Measurements from ENCODE around the gene NEDD8. TPM values are rescaled to one million over a fixed set of nuclear protein-coding genes. Genes with fewer than 3 reads are reported as not detected.

NEDD8 gene
- total RNA-seq, 1 experiment from 2014 or later, result 330 TPM

DNA sequence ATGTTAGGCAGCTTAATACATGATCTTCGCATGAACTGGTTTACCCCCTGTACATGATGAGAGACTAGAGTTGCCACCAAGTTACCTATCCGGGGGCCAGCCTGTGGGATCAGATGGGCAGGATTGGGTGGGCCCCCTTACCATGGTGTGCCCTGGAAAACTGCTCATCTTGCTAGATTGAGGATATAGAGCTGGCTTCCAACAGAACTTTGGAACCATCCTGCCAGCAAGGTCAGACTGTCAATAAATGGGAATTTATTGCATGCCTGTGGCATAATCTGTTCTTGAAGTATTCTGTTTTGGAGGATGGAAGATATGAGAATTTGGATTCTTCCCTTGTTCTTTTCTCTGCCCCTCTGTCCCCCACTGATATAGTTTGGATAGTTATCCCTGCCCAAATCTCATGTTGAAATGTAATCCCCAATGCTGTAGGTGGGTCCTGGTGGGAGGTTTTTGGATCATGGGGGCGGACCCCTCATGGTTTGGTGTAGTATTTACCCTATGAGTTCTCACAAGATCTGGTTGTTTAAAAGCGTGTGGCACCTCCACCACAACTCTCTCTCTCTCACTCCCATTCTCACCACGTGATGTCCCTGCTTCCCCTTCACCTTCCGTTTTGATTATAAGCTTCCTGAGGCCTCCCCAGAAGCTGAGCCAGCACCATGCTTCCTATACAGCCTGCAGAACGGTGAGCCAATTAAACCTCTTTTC is 33.2 kb downstream of the NEDD8 start:
- CTCF ChIA-PET, result interaction anchor here (0.6 kb wide), 1 partner anchor 47 kb away, joined by 5 read pairs; no protein-coding TSS in a partner anchor

GRCh38 chr14:24197056-24197450 is 35.1 kb downstream of the NEDD8 start:
- BruUV-seq (replicated peaks), result no TSS peak
- Histone ChIP-seq H3K4me1 (ENCODE audit: insufficient read depth, low read length) (peaks cover 9% of the 10 kb centered on the region), H3K4me3 (ENCODE audit: low read length) (0 out of 2 replicates have a peak overlapping the region, but pooled peaks have one; percentile 86), H3K9ac (ENCODE audit: low read length) (no peak overlapping the region; the same call in 1 of the 2 replicates), H3K79me2 (ENCODE audit: low read length) (peaks cover 50% of the 10 kb centered on the region), H3K9me2 (replicated peaks; ENCODE audit: low read length) (no peaks in the 10 kb centered on the region), H3K9me3 (ENCODE audit: low read length) (no peaks in the 10 kb centered on the region), H3K4me2 (ENCODE audit: low read length) (peak overlapping the region; percentile 97), H3K27me3 (ENCODE audit: low read length) (no peaks in the 10 kb centered on the region), H3K27ac (ENCODE audit: low read length) (no peak overlapping the region), H4K20me1 (ENCODE audit: low read length) (no peaks in the 10 kb centered on the region), H2AFZ (ENCODE audit: low read length) (no peak overlapping the region), H3K36me3 (ENCODE audit: low read depth, low read length) (peaks cover 14% of the 10 kb centered on the region), H3F3A (ENCODE audit: low read length, unreplicated experiment) (no peaks in the 10 kb centered on the region)
- ATAC-seq (no peak), DNase-seq (no peak)
- CTCF ChIA-PET, result no interaction called here
- intact Hi-C loops (cut with micrococcal nuclease), result loop anchor here (2.0 kb wide), 1 partner anchor 16 kb away; the partner anchor contains the start of gene CHMP4A
- TF ChIP-seq, protein P1, sequence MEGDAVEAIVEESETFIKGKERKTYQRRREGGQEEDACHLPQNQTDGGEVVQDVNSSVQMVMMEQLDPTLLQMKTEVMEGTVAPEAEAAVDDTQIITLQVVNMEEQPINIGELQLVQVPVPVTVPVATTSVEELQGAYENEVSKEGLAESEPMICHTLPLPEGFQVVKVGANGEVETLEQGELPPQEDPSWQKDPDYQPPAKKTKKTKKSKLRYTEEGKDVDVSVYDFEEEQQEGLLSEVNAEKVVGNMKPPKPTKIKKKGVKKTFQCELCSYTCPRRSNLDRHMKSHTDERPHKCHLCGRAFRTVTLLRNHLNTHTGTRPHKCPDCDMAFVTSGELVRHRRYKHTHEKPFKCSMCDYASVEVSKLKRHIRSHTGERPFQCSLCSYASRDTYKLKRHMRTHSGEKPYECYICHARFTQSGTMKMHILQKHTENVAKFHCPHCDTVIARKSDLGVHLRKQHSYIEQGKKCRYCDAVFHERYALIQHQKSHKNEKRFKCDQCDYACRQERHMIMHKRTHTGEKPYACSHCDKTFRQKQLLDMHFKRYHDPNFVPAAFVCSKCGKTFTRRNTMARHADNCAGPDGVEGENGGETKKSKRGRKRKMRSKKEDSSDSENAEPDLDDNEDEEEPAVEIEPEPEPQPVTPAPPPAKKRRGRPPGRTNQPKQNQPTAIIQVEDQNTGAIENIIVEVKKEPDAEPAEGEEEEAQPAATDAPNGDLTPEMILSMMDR (conservative IDR thresholded peaks at IDR 0.05; ENCODE audit: low read depth, low read length), result no peak
- POLR2A ChIA-PET (ENCODE audit: unreplicated experiment), result interaction anchor here (0.7 kb wide), 1 partner anchor 61 kb away, joined by 4 read pairs; the partner anchor contains the start of gene PSME1

More for the DNA sequence above, 33.2 kb downstream of the NEDD8 start:
- Histone ChIP-seq H3K9me2 (replicated peaks; ENCODE audit: low read length) (no peaks in the 10 kb centered on the region), H2AFZ (ENCODE audit: low read length) (no peak overlapping the region), H3K9me3 (ENCODE audit: low read length) (no peaks in the 10 kb centered on the region), H3K79me2 (ENCODE audit: low read length) (peaks cover 38% of the 10 kb centered on the region), H3K9ac (ENCODE audit: low read length) (no peak overlapping the region), H3K4me2 (ENCODE audit: low read length) (no peak overlapping the region), H3K27ac (ENCODE audit: low read length) (no peak overlapping the region), H3K36me3 (ENCODE audit: low read depth, low read length) (peaks cover 10% of the 10 kb centered on the region), H4K20me1 (ENCODE audit: low read length) (no peaks in the 10 kb centered on the region), H3K4me3 (ENCODE audit: low read length) (no peak overlapping the region), H3F3A (ENCODE audit: low read length, unreplicated experiment) (no peaks in the 10 kb centered on the region), H3K4me1 (ENCODE audit: insufficient read depth, low read length) (peaks cover 9% of the 10 kb centered on the region), H3K27me3 (ENCODE audit: low read length) (no peaks in the 10 kb centered on the region)
- ATAC-seq (no peak), DNase-seq (no peak)
- no peak for TF ChIP-seq EZH2 (IDR thresholded peaks at IDR 0.05; ENCODE audit: low read length, unreplicated experiment)
- TF ChIP-seq, protein P1 (conservative IDR thresholded peaks at IDR 0.05; ENCODE audit: low read depth, low read length), result no peak
- no peak for TF ChIP-seq EZH2phosphoT487 (IDR thresholded peaks at IDR 0.05; ENCODE audit: borderline replicate concordance, low read length)
- intact Hi-C loops (cut with micrococcal nuclease), result no loop called here
- POLR2A ChIA-PET (ENCODE audit: unreplicated experiment), result interaction anchor here (0.5 kb wide), 1 partner anchor 10 kb away, joined by 3 read pairs; no protein-coding TSS in a partner anchor
- BruUV-seq (replicated peaks), result no TSS peak
